Measurements from ENCODE around the gene DDA1.

The DDA1 gene

DNA sequence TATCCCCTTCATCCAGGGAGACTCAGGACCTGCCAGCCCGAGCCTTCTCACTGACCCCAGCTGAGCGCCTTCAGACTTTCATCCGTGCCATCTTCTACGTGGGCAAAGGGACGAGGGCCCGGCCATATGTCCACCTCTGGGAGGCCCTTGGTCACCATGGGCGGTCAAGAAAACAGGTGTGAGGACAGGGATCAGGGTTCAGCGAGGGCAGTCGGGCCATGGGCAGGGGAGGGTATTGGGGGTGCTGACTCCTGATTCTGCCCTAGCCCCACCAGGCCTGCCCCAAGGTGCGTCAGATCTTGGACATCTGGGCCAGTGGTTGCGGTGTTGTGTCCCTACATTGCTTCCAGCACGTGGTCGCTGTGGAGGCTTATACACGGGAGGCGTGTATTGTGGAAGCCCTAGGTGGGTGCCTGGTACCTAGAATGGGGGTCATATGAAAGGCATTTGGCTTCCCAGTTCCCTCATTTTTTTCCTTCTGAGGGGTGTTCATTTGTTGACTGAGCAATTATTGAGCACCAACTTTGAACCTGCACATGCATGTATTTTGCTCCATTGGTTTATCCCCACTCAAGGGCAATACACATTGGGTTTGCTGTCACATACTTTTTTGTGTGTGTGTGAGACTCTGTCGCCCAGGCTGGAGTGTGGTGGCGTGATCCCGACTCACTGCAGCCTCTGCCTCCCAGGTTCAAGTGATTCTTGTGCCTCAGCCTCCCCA, 23.8 kb upstream of the DDA1 start:
- no peak overlapping the region for H3K4me2 ChIP-seq (ENCODE audit: insufficient read depth, low read length)
- H3K27me3 ChIP-seq (ENCODE audit: insufficient read depth, low read length, poor library complexity), result no peaks in the 10 kb centered on the region
- no peak overlapping the region for H2AFZ ChIP-seq (ENCODE audit: low read depth, low read length)
- H3K27ac ChIP-seq (ENCODE audit: low read length), result no peak overlapping the region
- H3K4me1 ChIP-seq (ENCODE audit: insufficient read depth, low read length), result no peaks in the 10 kb centered on the region
- H3K9me3 ChIP-seq (ENCODE audit: insufficient read depth, low read length, severe bottlenecking), result no peaks in the 10 kb centered on the region
- no peaks in the 10 kb centered on the region for H3K79me2 ChIP-seq (ENCODE audit: insufficient read depth, low read length)
- DNase-seq (no peak), ATAC-seq (ENCODE audit: insufficient read depth, low read depth) (no peak)
- TF ChIP-seq EZH2 (IDR thresholded peaks at IDR 0.05; ENCODE audit: borderline replicate concordance, low read depth, low read length, severe bottlenecking), result no peak
- TF ChIP-seq, protein P1, sequence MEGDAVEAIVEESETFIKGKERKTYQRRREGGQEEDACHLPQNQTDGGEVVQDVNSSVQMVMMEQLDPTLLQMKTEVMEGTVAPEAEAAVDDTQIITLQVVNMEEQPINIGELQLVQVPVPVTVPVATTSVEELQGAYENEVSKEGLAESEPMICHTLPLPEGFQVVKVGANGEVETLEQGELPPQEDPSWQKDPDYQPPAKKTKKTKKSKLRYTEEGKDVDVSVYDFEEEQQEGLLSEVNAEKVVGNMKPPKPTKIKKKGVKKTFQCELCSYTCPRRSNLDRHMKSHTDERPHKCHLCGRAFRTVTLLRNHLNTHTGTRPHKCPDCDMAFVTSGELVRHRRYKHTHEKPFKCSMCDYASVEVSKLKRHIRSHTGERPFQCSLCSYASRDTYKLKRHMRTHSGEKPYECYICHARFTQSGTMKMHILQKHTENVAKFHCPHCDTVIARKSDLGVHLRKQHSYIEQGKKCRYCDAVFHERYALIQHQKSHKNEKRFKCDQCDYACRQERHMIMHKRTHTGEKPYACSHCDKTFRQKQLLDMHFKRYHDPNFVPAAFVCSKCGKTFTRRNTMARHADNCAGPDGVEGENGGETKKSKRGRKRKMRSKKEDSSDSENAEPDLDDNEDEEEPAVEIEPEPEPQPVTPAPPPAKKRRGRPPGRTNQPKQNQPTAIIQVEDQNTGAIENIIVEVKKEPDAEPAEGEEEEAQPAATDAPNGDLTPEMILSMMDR (IDR thresholded peaks at IDR 0.05; ENCODE audit: borderline replicate concordance, extremely low read depth, low read length, poor library complexity, severe bottlenecking), result no peak
- no peaks in the 10 kb centered on the region for H3K36me3 ChIP-seq (ENCODE audit: insufficient read depth, low read length)
- H3K4me3 ChIP-seq (ENCODE audit: low read depth in 1 of 2, low read length in 2 of 2), result no peak overlapping the region
- no peak overlapping the region for H3K9ac ChIP-seq (ENCODE audit: low read depth, low read length)
- peaks cover 3% of the 10 kb centered on the region; the same call in 1 of the 2 replicates for H4K20me1 ChIP-seq (ENCODE audit: insufficient read depth, low read length)

DNA sequence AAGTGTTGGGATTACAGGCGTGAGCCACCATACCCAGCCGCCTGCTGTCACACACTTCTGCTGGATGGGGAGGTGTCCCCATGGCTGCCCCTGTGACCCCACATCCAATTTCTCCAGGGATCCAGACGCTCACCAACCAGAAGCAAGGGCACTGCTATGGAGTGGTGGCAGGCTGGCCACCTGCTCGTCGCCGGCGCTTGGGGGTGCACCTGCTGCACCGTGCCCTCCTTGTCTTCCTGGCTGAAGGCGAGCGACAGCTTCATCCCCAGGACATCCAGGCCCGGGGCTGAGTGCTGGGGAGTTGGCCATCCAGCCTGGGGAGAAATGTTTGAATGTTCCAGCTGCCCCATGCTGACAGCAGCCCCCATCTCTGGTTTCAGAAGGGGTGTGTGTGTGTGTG, 23.1 kb upstream of the DDA1 start:
- H4K20me1 ChIP-seq (ENCODE audit: insufficient read depth, low read length), result peaks cover 3% of the 10 kb centered on the region; the same call in 1 of the 2 replicates
- no peaks in the 10 kb centered on the region for H3K27me3 ChIP-seq (ENCODE audit: insufficient read depth, low read length, poor library complexity)
- no peak overlapping the region for H3K4me3 ChIP-seq (ENCODE audit: low read depth in 1 of 2, low read length in 2 of 2)
- H2AFZ ChIP-seq (ENCODE audit: low read depth, low read length), result no peak overlapping the region
- H3K36me3 ChIP-seq (ENCODE audit: insufficient read depth, low read length), result no peaks in the 10 kb centered on the region
- H3K4me2 ChIP-seq (ENCODE audit: insufficient read depth, low read length), result no peak overlapping the region
- no peak for DNase-seq
- H3K27ac ChIP-seq (ENCODE audit: low read length), result no peak overlapping the region
- no peaks in the 10 kb centered on the region for H3K4me1 ChIP-seq (ENCODE audit: insufficient read depth, low read length)
- no peaks in the 10 kb centered on the region for H3K9me3 ChIP-seq (ENCODE audit: insufficient read depth, low read length, severe bottlenecking)
- no peak for ATAC-seq (ENCODE audit: insufficient read depth, low read depth)
- H3K79me2 ChIP-seq (ENCODE audit: insufficient read depth, low read length), result no peaks in the 10 kb centered on the region
- TF ChIP-seq, protein P1 (IDR thresholded peaks at IDR 0.05; ENCODE audit: borderline replicate concordance, extremely low read depth, low read length, poor library complexity, severe bottlenecking), result no peak
- no peak for TF ChIP-seq EZH2 (IDR thresholded peaks at IDR 0.05; ENCODE audit: borderline replicate concordance, low read depth, low read length, severe bottlenecking)
- H3K9ac ChIP-seq (ENCODE audit: low read depth, low read length), result no peak overlapping the region

DNA sequence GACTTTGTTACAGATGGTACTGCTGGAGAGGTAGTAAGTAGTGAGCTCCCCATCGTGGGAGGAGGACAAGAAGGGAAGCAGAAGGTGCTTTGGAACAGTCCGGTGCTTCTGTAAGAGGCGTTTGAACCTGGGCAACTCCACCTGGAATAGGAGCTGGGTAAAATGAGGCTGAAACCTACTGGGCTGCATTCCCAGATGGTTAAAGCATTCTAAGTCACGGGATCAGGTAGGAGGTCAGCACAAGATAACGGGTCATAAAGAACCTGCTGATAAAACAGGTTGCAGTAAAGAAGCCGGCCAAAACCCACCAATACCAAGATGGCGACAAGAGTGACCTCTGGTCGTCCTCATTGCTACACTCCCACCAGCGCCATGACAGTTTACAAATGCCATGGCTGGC, 22.6 kb upstream of the DDA1 start:
- no peak overlapping the region for H2AFZ ChIP-seq (ENCODE audit: low read depth, low read length)

More for the DNA sequence above, 22.6 kb upstream of the DDA1 start:
- Histone ChIP-seq H3K9ac (ENCODE audit: low read depth, low read length) (no peak overlapping the region), H3K4me3 (ENCODE audit: low read depth in 1 of 2, low read length in 2 of 2) (no peak overlapping the region), H3K79me2 (ENCODE audit: insufficient read depth, low read length) (no peaks in the 10 kb centered on the region), H4K20me1 (ENCODE audit: insufficient read depth, low read length) (peaks cover 3% of the 10 kb centered on the region; the same call in 1 of the 2 replicates), H3K36me3 (ENCODE audit: insufficient read depth, low read length) (no peaks in the 10 kb centered on the region), H3K9me3 (ENCODE audit: insufficient read depth, low read length, severe bottlenecking) (no peaks in the 10 kb centered on the region), H3K4me2 (ENCODE audit: insufficient read depth, low read length) (no peak overlapping the region), H3K27me3 (ENCODE audit: insufficient read depth, low read length, poor library complexity) (no peaks in the 10 kb centered on the region), H3K27ac (ENCODE audit: low read length) (no peak overlapping the region), H3K4me1 (ENCODE audit: insufficient read depth, low read length) (peaks cover 1% of the 10 kb centered on the region)
- ATAC-seq (ENCODE audit: insufficient read depth, low read depth) (no peak), DNase-seq (no peak)
- no peak for TF ChIP-seq EZH2 (IDR thresholded peaks at IDR 0.05; ENCODE audit: borderline replicate concordance, low read depth, low read length, severe bottlenecking)
- TF ChIP-seq, protein P1 (IDR thresholded peaks at IDR 0.05; ENCODE audit: borderline replicate concordance, extremely low read depth, low read length, poor library complexity, severe bottlenecking), result no peak
